ENCODE data around the gene C2orf72. TPM values are rescaled to one million over a fixed set of nuclear protein-coding genes. Genes with fewer than 3 reads are reported as not detected.

C2orf72 gene
- total and polyA plus RNA-seq, 2 donors (not counting 3 experiments of a cell fraction or from before 2014, with no cell fraction given), result 0.01 to 0.11 TPM

DNA sequence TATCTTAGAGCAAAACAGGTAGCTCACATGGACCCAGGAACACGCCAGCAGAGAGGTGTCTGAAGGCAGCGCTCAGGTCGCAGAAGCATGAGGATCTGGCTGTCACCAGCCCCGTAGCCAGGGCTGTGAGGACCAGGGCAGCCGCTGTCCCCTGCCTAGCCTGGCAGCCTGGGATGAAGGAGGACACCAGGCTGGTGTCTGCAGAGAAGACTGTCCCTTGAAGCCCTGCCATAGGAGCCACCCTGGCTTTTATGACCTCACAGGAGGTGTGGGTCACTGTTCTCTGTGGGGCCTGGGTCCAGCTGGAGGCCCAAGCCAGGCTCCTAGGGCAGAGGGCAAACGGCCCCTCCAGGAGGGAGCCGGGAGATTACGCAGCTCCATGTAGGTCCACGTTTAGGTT, 41.5 kb upstream of the C2orf72 start, which contains the start of gene SPATA3:
SPATA3 (plus strand) TSS at position 301 of the 400 bp plus-strand sequence. CDS start 113 bp downstream, outside the sequence.
- Histone ChIP-seq H2AFZ (ENCODE audit: low read depth, low read length) (no peak within 1 kb of the TSS), H4K20me1 (replicated peaks; ENCODE audit: control insufficient read depth, extremely low read depth, insufficient read depth, low read length) (no peaks in the 10 kb centered on the region), H3K79me2 (ENCODE audit: control insufficient read depth, insufficient read depth, low read length) (no peaks in the 10 kb centered on the region), H3K4me3 (replicated peaks in 1 of 3; ENCODE audit: insufficient read depth in 1 of 3, low read depth in 1 of 3, low read length in 3 of 3) (no peak within 1 kb of the TSS), H3K4me2 (ENCODE audit: insufficient read depth, low read length) (no peak within 1 kb of the TSS), H3K27me3 (ENCODE audit: control insufficient read depth in 2 of 2, insufficient read depth in 2 of 2, low read length in 2 of 2) (peaks cover 8 to 19% of the 10 kb centered on the region in 2 experiments), H3K9ac (replicated peaks; ENCODE audit: extremely low read depth, insufficient read depth, low read length) (no peak within 1 kb of the TSS), H3K36me3 (ENCODE audit: control insufficient read depth in 2 of 2, extremely low read depth in 1 of 2, insufficient read depth in 2 of 2, low read length in 2 of 2) (no peaks in the 10 kb centered on the region), H3K4me1 (ENCODE audit: control insufficient read depth, extremely low read depth, insufficient read depth, low read length) (no peaks in the 10 kb centered on the region), H3K9me3 (replicated peaks; ENCODE audit: control insufficient read depth, insufficient read depth, low read length) (no peaks in the 10 kb centered on the region), H3K27ac (ENCODE audit: insufficient read depth, low read depth, low read length) (no peak within 1 kb of the TSS), H3K9me1 (replicated peaks; ENCODE audit: control insufficient read depth, extremely low read depth, insufficient read depth, low read length) (no peaks in the 10 kb centered on the region)
- ChIA-PET CTCF (interaction anchor here (0.6 to 1.5 kb wide), 2 partner anchors 8 to 836 kb away, joined by 3 to 4 read pairs; no protein-coding TSS in a partner anchor), POLR2A (no interaction called here)
- TF ChIP-seq POLR2AphosphoS5 (IDR thresholded peaks at IDR 0.05; ENCODE audit: insufficient read depth, low read depth, low read length) (no peak), MYC (IDR thresholded peaks at IDR 0.05; ENCODE audit: low read depth, low read length) (no peak), GATA2 (IDR thresholded peaks at IDR 0.05; ENCODE audit: insufficient read depth, insufficient read length, low read depth, low read length) (no peak), JUN (IDR thresholded peaks at IDR 0.05; ENCODE audit: borderline replicate concordance, insufficient read depth, insufficient read length, low read depth) (no peak), EZH2 (IDR thresholded peaks at IDR 0.05; ENCODE audit: borderline replicate concordance, low read depth, low read length, severe bottlenecking) (no peak), POLR2A (IDR thresholded peaks at IDR 0.05; ENCODE audit: low read depth, low read length) (no peak), FOS (IDR thresholded peaks at IDR 0.05; ENCODE audit: borderline replicate concordance, insufficient read depth, low read length) (no peak)
- TF ChIP-seq, protein P1, sequence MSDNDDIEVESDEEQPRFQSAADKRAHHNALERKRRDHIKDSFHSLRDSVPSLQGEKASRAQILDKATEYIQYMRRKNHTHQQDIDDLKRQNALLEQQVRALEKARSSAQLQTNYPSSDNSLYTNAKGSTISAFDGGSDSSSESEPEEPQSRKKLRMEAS (IDR thresholded peaks at IDR 0.05; ENCODE audit: insufficient read depth, insufficient read length), result no peak
- TF ChIP-seq, protein P2, sequence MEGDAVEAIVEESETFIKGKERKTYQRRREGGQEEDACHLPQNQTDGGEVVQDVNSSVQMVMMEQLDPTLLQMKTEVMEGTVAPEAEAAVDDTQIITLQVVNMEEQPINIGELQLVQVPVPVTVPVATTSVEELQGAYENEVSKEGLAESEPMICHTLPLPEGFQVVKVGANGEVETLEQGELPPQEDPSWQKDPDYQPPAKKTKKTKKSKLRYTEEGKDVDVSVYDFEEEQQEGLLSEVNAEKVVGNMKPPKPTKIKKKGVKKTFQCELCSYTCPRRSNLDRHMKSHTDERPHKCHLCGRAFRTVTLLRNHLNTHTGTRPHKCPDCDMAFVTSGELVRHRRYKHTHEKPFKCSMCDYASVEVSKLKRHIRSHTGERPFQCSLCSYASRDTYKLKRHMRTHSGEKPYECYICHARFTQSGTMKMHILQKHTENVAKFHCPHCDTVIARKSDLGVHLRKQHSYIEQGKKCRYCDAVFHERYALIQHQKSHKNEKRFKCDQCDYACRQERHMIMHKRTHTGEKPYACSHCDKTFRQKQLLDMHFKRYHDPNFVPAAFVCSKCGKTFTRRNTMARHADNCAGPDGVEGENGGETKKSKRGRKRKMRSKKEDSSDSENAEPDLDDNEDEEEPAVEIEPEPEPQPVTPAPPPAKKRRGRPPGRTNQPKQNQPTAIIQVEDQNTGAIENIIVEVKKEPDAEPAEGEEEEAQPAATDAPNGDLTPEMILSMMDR (IDR thresholded peaks at IDR 0.05; ENCODE audit: extremely low read depth in 1 of 2, insufficient read depth in 1 of 2, low read depth in 1 of 2, low read length in 2 of 2), result no peak
- intact Hi-C loops (cut with micrococcal nuclease), result no loop called here
- BruUV-seq (replicated peaks), result no TSS peak
- dilution Hi-C loops (cut with MboI; ENCODE audit: extremely low pct_ligation_motif_present, low sequenced_read_pairs), result no loop called here
- DNase-seq (ENCODE audit: low read depth, low spot score) (no peak), FAIRE-seq (no peak)

Measured in endothelial cell of umbilical vein (primary cell).